Measurements from ENCODE around the gene ADGRG3.

Gene ADGRG3, protein sequence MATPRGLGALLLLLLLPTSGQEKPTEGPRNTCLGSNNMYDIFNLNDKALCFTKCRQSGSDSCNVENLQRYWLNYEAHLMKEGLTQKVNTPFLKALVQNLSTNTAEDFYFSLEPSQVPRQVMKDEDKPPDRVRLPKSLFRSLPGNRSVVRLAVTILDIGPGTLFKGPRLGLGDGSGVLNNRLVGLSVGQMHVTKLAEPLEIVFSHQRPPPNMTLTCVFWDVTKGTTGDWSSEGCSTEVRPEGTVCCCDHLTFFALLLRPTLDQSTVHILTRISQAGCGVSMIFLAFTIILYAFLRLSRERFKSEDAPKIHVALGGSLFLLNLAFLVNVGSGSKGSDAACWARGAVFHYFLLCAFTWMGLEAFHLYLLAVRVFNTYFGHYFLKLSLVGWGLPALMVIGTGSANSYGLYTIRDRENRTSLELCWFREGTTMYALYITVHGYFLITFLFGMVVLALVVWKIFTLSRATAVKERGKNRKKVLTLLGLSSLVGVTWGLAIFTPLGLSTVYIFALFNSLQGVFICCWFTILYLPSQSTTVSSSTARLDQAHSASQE

DNA sequence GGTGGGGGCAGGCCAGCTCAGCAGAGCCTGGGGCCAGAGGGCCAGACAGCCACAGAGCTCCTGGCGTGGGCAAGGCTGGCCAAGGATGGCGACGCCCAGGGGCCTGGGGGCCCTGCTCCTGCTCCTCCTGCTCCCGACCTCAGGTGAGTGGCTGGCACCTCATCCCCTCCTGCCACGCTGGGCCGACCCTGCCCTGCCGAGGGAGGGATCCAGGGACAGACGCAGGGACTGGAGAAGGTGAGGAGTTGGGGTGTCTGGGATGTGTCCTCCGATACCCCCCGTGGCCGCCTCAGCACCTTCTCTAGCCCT lies at the start of gene ADGRG3:
ADGRG3 (plus strand) TSS at position 44 of the 309 bp plus-strand sequence; CDS start at position 86, 42 bp downstream.
- DNase-seq: no peak

DNA sequence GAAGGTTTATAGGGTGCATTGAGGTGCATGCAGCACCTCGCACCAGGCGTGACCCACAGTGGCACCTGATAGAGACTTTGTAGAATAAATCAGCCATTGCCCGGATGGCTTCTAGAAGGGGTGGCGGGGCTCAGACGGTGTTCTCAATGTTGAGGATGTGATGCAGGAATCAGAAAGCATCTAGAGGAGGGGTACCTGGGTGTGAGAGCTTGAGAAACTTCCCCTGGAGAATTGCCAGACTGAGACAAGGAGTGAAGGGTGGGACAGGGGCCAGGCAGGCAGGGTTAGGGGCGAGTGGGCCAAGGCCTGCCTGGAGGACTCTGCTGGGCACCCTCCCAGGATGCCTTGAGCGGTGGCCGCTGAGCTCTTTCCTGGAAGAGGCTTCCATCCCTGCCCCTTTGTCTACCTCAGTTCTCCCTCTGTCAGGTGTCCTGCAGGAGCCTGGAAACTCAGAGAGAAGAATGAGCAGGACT lies 48.9 kb upstream of the ADGRG3 start:
- DNase-seq: no peak

DNA sequence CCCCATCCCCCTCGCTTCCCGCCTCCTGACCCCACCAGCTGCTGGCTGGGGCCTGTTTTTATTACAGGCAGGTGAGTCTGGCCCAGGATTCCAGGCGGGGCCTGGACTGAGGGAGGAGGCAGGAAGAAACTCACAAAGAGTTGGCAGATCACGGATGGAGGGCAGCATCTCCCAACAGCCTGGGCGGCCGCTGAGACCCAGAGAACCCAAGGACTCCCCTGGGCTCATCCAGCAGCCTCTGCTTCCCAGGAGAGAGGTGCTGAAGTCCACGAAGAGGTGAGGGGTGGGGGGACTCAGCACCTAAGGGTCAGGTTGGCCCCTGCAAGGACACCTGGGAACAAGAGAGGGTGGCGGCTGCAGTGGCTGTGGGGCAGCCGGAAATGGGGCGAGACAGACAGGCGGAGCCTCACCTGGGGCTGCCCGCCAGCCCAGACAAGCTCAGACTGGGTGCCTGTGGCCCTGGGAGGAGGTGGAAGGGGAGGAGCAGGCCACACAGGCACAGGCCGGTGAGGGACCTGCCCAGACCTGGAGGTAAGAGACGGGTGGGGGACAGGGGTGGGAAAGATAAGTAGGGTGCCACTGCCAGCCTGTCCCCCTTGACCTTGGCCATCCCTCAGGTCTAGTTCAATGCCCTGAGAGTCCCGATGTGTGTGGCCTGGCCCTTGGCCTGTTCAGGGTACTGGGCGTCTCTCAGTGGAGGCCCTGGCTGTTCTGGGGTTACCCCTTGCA lies 48.3 kb upstream of the ADGRG3 start:
- no peak for DNase-seq

DNA sequence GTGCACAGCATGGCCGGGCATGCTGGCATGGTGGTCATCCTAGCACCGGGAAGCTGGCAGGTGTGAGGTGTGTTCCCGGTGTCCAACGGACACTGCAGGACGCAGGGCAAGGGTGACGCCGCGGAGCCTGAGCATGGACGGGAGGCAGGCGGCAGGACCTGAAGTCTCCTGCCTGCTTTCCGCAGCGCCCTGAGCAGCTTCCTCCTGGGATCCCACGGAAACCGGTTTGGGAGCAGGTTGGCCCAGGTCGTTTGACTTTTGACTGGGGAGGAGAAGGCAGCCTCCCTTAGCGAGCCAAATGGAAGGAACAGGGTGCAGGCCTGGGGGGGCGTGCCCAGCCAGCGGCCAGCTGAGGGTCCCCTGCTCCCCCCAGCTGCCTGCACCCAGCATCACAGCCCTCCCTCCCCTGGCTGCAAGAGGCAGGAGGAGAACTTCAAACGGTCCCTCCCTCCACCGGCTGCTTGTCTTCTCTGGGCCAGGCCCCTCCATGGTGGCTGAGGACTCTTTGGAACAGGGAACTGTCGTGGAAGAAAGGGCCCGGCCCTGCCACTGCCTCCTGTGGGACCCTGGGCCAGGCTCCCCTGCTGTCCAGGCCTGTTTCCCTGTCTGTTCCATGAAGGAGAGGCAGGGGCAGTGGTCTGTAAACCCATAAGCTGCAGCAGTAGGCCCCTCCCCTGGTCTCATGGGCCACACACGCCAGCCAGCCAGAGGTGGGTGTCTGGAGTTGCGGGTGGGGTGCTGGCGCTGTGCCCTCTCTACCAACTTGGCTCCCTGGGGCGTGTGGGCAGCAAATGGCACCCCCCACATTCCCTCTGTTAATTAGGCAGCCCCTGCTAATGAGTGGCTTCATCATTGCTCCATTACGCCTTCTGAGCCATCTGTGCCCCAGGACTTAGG lies 47.5 kb upstream of the ADGRG3 start:
- no peak for DNase-seq

DNA sequence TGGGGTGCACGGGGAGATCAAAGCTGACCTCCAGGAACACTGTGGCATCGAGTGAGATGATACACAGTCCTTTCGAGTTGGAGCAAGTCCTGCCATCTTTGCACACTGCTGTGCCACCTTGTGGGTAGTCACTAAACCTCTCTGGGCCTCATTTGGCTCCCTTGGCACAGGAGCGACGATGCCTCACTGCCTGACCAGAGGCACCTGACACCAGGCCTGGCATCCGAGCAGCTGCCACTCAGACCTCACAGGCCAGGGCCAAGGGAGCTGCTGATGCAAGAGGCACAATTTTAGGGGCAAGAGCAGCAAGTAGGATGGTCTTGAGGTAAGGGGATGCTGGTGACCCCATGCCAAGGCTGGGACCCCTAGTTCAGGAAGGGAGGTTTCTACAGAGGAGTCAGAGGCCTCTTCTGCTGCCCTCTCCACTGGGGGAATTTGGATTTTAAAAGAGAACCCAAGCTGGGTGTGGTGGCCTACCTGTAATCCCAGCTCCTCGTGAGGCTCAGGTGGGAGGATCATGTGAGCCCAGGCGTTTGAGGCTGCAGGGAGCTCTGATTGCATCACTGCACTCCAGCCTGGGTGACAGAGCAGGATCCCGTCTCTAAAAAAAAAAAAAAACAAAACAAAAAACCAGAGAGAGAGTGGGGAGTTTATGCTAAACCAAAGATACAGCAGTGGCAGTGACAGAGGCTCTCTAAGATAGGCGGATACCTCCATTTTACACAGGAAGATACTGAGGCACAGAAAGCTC lies 46.4 kb upstream of the ADGRG3 start:
- no peak for DNase-seq

DNA sequence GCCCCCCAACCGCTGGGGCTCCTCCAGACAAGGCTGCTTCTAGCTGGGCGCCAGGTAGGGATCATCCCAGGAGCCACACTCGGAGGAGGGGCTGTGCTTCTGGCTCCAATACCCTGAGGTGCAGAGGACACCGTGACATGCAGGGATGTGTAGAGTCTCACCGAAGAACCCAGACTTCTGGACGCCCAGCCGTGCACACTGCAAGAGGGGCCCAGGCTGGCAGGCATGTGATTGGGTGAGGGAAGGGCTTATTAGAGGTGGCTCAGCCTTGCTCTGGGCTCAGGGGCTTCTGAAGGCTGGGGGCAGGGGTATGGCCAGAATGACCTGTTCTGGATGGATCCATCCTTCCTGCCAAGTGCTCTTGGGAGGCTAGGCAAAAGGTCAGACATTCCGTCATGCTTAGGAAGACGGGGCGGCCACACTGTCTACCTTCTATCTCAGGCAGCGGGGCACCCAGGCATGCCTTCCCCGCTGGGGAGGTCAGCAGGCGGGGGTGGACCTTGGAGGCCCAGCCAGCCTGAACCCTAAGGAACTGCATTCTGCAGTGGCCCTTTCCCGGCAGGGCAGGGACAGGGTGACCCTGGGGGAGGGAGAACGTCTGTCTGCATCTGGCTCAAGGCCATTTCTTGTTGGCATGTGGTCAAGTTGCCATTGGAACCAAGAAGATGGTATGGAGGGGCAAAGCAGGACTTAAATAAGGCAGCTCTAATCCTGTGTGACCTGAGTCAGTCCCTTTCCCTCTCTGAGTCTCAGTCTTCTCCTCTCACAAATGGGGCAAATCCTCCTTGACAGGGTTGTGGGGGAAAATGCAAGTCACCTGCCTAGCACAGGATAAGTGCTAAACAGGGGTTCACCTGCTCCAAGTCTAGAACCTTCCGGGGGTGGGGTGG lies 45.5 kb upstream of the ADGRG3 start:
- DNase-seq: no peak

DNA sequence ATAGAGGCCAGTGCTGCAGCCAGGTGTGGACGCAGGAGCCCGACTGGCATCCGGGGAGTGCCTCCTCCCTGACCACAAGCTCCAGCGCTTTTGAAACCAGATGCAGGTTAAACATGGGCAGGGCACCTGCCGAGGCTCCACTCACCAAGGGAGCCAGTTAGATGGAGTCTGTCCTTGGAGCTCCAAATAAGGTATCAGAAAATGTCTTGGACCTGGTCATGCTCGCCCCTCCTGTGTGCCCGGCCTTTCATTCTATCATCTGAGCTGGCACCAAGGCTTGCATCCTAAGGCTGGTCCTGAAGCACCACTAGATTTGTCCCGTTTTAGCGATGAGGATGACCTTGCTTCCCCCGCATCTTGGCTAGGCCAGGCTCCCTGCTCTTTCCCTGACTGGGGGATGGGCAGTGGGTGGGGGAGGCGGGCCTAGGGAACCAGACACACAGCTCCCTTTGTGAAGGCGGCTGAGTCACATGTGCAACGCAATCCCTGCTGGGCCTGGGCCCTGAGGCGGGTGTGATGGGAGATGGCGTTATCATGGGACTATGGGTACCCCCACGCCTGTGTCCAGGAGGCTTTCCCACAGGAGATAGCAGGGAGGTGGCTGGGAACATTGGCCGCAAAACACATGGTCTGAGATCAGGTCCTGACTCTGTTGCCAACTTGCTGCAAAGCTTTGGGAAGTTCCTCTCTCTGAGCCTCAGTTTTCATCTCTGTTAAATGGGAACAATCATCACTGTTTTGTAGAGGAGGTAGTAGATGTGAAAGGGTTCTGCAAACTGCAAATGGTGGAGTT lies 44.7 kb upstream of the ADGRG3 start:
- DNase-seq: no peak

DNA sequence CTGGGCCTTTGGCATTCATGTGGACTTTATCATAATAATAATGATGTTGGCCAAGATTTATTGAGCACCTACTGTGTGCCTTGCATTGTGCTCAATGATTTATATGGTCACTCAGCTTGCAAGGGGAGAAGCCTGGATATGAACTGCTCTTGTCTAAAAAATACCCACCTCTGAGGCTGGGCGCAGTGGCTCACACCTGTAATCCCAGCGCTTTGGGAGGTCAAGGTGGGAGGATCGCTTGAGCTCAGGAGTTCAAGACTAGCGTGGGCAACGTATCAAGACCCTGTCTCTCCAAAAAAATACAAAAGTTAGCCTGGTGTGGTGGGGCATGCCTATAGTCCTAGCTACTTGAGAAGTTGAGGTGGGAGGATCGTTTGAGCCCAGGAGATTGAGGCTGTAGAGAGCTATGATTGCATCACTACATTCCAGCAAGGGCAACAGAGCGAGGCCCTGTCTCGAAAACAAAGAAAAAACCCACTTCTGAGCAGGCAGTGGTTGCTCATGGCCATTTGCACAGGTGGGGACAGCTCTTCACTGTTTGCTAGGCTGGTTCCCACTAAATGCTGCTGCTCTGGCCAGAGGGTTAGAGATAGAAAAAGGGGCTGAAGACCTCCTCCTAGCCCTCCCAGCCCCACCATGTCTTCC lies 43.9 kb upstream of the ADGRG3 start:
- no peak for DNase-seq

DNA sequence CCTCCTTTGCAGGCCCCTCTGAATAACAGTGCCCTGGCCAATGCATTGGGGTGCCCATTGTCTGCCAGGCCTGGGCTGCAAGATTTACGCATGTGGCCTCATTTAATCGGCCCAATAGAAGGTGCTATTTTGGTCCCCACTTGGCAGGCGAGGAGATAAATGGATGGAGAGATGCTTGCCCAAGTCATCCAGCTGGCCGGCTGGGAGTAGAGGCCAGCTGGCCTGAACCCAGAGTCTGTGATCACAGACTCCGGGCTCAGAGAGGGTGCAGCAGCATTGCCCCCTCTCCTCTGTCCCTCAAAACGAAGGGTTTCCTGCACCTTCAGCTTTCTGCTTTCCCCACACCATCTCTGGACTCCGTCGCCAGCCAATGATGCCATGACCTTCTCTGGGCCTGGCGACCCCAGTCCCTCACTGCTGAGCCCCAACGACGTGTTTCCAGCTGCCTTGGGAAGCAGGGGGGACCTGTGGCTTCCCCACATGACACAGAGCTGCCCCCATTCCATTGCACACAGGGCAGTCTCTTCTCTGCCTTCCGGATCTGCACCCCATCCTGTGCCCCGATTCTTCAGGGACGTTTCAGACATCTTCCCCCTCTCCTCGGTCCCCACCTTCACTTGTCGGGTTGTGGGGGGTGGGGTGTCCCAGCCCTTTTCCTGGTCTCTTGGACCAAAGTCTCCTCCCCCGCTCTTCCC lies 43.2 kb upstream of the ADGRG3 start:
- no peak for DNase-seq

DNA sequence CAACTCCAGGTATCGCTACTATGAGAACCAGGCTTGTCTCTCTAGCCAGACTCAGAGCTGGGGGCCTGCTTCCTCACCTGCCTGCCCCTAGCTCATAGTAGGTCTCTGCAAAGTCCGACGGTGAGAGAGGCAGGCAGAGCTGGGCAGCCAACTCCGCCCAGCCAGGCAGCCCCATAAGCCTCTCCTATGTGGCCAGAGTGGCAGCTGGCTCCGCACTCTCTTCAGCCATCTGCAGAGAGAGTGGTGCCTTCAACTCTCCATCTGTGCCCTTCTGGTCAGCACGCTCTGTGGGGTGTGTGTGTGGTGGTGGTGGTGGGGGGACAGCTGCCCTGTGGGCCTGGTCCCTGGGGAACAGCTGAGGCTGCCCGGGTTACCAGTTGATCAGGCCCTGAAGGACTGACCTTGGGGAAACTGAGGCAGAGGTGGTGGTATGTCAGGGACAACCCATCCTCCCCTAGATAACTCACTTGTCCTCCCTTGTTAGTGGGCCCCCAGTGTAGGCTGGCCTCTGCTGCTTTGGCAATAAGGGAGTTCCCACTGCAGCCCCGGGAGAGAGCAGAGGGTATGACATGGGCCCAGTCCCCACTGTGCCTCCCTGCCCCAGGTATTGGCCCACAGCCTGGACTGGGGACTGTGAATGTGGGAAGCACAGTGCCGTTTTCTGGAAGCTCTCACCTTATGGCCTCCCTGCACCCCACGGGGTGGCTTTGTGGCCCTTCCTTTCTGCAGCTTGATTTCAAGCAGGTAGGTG lies 41.5 kb upstream of the ADGRG3 start:
- DNase-seq: no peak

DNA sequence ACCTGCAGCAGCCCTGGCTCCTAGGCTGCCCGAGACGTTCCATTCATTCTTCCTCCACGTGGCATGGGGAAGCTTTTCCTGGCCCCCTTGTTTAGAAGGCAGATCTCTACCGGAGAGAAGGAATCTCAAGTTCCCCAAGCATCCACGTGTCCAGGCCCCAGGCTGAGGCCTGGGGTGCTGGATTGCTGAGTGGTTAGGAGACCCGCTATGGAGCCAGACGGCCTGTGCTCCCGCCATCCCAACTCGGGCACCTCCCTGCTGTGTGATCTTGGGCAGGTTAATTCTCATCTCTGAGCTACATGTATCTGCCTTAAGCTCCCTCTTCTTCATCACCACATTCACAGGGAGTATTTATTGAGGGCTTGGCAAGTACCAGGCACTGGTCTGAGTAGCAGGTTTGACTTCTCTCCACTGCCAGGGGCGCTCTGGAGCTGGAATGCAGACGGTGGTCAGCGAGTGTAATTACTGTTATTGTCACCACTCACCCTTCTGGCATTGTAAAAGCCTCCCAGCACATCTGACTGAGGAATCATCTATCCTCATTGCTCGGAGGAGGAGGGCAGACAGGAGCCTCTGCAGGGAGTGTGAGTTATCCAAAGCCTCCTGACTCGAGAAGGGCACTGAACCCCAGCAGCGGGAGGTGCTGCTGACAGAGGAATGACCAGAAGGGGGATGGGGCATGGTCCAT lies 40.8 kb upstream of the ADGRG3 start:
- no peak for DNase-seq

DNA sequence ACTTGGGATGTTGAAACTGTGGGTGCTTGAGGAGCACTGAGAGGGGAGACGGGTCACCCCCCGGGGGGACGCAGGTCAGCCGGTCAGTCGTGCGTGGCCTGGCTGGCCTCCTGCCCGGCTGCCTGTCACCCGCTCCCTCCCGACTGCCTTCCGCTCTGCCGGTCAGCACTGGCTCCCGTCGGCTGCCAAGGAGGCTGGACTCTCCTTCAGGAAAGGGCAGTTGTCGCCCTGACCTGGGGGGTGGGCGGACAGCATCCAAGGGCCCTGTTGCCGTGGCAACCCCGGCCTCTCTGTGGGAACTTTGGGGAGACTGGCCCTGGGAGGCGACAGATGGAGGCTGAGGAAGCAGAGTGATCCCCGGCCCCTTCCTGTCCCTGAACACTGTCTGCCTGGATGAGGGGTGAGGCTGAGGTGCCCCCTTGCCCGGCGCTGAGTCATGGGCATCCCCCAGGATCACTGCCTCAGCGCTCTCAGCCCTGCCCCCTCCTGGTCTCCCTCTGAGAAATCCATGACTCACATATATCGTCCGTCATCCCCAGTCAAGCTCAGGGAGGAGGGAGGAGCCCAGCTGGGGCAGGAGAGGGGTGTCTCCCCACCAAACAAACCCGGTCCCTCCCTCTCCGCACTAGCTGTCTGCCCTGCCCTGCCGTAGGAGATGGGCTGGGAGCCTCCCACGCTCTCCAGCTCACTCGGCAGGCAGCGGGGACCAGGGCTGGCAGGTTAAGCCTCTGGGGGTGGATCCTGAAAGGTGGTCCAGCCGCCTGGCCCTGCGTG lies 39.9 kb upstream of the ADGRG3 start, which contains the start of gene ADGRG1:
ADGRG1 (plus strand) TSS at position 623 of the 774 bp plus-strand sequence. CDS start 21,658 bp downstream, outside the sequence.
- peak; percentile 61 to 68 for DNase-seq

DNA sequence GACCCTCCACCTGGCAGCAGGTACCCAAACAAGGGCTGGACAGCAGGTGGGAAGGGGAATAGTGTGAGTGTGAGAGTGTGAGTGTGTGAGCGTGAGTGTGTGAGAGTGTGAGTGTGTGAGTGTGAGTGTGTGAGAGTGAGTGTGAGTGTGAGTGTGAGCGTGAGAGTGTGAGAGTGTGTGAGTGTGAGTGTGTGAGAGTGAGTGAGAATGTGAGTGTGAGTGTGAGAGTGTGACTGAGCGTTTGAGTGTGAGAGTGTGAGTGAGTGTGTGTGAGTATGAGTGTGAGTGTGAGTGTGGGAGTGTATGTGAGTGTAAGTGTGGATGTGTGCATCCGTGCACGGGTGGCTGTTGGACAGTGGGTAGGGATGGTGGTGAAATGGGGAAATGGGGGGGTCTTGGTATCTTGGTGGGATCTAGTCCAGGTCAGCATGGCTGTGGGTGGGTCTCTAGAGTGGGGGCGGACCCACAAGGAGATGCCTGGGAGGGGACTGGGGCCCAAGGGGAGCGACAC lies 39.3 kb upstream of the ADGRG3 start:
- DNase-seq: no peak

DNA sequence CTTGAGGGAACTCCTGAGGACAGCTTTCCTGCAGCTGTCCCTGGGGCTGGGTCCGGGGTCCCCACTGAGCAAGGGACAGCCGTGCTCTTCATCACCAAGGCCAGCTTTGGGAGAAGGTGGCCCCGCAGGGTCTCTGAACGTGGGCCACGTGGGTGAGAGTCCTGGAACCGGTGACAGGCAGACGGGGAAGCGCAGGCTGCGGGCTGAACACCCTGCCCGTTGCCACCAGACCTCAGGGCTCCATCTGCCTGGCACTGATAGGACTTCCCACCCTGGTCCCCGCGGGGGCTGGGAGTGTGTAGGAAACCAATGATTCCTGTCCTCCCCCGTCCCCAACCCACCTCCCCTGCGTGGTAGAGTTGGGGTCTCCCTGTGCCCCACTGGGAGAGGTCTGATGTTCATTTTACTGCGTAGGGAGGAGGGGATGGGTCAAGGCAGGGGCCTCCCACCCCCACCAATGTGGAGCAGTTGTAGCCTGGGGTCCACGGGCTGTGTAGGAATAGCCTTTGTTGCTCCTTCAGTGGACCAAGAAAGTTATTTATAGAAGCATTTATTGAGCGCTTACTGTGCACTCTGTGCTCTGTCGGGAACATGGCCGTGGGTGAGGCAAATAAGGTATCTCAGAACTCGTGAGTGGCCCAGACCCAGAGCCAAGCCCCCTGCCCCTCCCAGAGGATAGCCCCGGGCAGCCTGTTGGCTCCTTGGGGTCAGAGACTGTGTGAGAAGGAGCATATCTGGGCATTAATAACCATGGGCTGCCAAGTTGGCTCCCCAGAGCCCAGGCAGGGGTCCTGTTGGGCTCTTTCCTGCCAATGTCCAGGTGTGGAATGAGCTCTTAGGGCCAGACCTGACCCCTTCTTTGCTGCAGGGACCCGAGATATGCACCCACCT lies 38.3 kb upstream of the ADGRG3 start:
- DNase-seq: no peak

DNA sequence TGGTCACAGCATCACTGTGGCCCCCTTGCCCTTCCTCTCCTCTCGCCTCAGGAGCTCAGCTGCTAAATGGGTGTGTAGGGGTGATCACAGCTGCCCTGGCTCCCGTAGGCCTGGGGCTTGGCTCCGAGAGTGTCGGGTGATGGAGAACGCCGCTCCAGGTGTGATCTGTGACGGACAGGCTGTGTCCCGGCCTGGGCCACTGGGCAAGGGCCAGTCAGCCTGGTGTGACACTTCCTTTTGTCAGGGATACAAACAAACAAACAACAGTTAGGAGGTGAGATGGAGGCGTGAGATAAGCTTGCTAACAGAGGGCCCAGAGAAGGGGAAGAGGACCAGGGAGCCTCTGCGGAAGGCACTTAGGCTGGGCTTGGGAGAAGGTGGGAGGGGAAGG lies 37.7 kb upstream of the ADGRG3 start:
- DNase-seq: no peak
